ENCODE measurements around the gene ATRX. TPM values are rescaled to one million over a fixed set of nuclear protein-coding genes. Genes with fewer than 3 reads are reported as not detected.

The ATRX gene
- total and polyA plus RNA-seq, 10 of the 15 experiments (the other 5 are each of a cell fraction or from before 2014, with no cell fraction given), result 19.4 to 73.8 (median 45.2) TPM

DNA sequence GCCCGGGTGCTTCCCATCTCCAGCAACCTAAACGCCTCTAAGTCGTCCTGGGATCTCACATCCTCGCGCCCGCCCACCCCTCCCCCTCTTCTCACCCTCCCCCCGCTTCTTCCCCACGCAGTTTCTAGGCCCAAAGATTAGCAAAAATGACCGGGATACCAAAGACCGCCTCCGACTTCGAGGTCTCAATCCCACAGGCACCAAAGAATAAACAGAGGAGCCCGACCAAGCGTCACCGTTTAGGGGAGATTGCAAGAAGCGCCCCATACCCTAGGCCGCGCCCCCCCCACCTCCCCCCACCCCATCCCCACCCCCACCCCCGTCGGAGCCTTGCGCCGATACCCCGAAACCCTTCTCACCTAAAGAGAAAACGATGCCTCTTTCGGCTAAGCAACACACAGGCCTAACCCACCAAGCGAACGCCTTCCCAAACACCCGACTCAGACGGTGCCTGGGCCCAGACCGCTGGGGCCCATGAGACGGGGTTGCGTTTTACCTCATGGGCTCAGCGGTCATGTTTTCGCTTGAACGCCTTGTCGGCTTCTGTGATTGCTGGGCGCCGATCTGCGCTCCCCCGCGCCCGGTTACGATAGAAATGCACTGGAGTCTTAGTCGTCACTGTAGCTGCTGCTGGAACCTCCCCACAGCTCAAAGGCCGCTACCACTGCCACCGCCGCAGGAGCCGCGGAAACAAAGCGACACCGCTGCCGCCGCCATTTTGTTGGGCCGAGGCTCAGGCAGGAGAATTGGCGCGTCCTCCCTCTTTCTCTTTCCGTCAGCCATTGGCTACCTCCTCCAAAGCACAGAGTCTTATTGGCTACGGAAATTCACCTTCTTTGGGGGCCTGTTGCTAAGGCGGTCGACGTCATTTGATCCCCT, at the start of gene ATRX (continued):
- TF ChIP-seq, protein P1, sequence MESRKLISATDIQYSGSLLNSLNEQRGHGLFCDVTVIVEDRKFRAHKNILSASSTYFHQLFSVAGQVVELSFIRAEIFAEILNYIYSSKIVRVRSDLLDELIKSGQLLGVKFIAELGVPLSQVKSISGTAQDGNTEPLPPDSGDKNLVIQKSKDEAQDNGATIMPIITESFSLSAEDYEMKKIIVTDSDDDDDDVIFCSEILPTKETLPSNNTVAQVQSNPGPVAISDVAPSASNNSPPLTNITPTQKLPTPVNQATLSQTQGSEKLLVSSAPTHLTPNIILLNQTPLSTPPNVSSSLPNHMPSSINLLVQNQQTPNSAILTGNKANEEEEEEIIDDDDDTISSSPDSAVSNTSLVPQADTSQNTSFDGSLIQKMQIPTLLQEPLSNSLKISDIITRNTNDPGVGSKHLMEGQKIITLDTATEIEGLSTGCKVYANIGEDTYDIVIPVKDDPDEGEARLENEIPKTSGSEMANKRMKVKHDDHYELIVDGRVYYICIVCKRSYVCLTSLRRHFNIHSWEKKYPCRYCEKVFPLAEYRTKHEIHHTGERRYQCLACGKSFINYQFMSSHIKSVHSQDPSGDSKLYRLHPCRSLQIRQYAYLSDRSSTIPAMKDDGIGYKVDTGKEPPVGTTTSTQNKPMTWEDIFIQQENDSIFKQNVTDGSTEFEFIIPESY (IDR thresholded peaks at IDR 0.05), result no peak
- TF ChIP-seq MEF2A (IDR thresholded peaks at IDR 0.05; ENCODE audit: insufficient read depth, low read depth, low read length), result 0 out of 2 replicates have a peak, but pooled peaks have one; percentile 17
- peak; percentile 87 for TF ChIP-seq CREB1 (IDR thresholded peaks at IDR 0.05; ENCODE audit: low read depth)
- TF ChIP-seq ETV6 (conservative IDR thresholded peaks at IDR 0.05 in 1 of 2, IDR thresholded peaks at IDR 0.05 in 1 of 2; ENCODE audit: borderline replicate concordance in 1 of 2, low read depth in 1 of 2), result no peak
- no peak for TF ChIP-seq EGR1 (IDR thresholded peaks at IDR 0.05; ENCODE audit: borderline replicate concordance in 1 of 2, low read depth in 2 of 2, low read length in 2 of 2)
- no peak for TF ChIP-seq SIX5 (IDR thresholded peaks at IDR 0.05; ENCODE audit: low read depth, low read length, severe bottlenecking)
- TF ChIP-seq MLLT1 (IDR thresholded peaks at IDR 0.05), result peak; percentile 45; the same call in 1 of the 2 replicates
- TF ChIP-seq CTCF (IDR thresholded peaks at IDR 0.05 in 2 of 3, conservative IDR thresholded peaks at IDR 0.05 in 1 of 3; ENCODE audit: control insufficient read depth in 2 of 3, extremely low read depth in 1 of 3, insufficient read depth in 1 of 3, low read depth in 3 of 3, low read length in 3 of 3), result no peak
- TF ChIP-seq IRF4 (IDR thresholded peaks at IDR 0.05; ENCODE audit: low read depth, low read length), result no peak
- no peak for TF ChIP-seq RELA (IDR thresholded peaks at IDR 0.05; ENCODE audit: borderline replicate concordance, partially characterized antibody)
- TF ChIP-seq SRF (IDR thresholded peaks at IDR 0.05; ENCODE audit: low read depth in 2 of 2, low read length in 2 of 2), result no peak
- no peak for TF ChIP-seq E2F4 (IDR thresholded peaks at IDR 0.05; ENCODE audit: low read depth, low read length)
- TF ChIP-seq, protein P2, sequence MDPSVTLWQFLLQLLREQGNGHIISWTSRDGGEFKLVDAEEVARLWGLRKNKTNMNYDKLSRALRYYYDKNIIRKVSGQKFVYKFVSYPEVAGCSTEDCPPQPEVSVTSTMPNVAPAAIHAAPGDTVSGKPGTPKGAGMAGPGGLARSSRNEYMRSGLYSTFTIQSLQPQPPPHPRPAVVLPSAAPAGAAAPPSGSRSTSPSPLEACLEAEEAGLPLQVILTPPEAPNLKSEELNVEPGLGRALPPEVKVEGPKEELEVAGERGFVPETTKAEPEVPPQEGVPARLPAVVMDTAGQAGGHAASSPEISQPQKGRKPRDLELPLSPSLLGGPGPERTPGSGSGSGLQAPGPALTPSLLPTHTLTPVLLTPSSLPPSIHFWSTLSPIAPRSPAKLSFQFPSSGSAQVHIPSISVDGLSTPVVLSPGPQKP (IDR thresholded peaks at IDR 0.05; ENCODE audit: low read depth, low read length), result no peak
- no peak for TF ChIP-seq RAD51 (IDR thresholded peaks at IDR 0.05)
- TF ChIP-seq ATF7 (IDR thresholded peaks at IDR 0.05; ENCODE audit: low read depth), result no peak; the same call in 1 of the 2 replicates
- no peak for TF ChIP-seq HDGF (IDR thresholded peaks at IDR 0.05)
- no peak for TF ChIP-seq KAT2A (conservative IDR thresholded peaks at IDR 0.05; ENCODE audit: control insufficient read depth, low read depth, low read length)
- TF ChIP-seq SMARCA5 (IDR thresholded peaks at IDR 0.05), result no peak
- no peak for TF ChIP-seq CHD2 (IDR thresholded peaks at IDR 0.05; ENCODE audit: borderline replicate concordance, low read depth, low read length)
- no peak; a peak in 1 of 4 replicates for TF ChIP-seq CEBPB (IDR thresholded peaks at IDR 0.05; ENCODE audit: borderline replicate concordance in 1 of 2, low read depth in 2 of 2, low read length in 2 of 2)
